PC-9 (cell line): ENCODE data around the gene NPEPL1. TPM values are rescaled to one million over a fixed set of nuclear protein-coding genes. Genes with fewer than 3 reads are reported as not detected.
A peak's percentile ranks its signal among the peaks of the same experiment; 100 is the strongest.

Experiments used
- BruUV-seq: library from RNA; stranded (reverse); fragments of 400-500 nt; replicated peaks from 2 replicates; lab custom pipeline; 2021; lab: Mats Ljungman, UMichigan
- CTCF ChIA-PET: fragments of 300-600 bp; sonication (Branson Sonifier 250); formaldehyde crosslinking; loops from one replicate; lab custom pipeline; 2022; ENCODE audit warnings: antibody characterized with exemption; lab: Charles Lee
- POLR2A ChIA-PET: fragments of 300-600 bp; sonication (Branson Sonifier 250); formaldehyde crosslinking; loops from one replicate; lab custom pipeline; 2022; ENCODE audit warnings: antibody characterized with exemption; ENCODE audit not compliant: unreplicated experiment; lab: Charles Lee
- DNase-seq, 2 experiments: peaks; one replicate each; pipeline versions ENCODE4 v3.0.0 to v3.0.0-alpha.2; 2015 to 2022; ENCODE audit warnings: mixed read lengths in 1 of 2
- H2AFZ ChIP-seq: fragments of 200-600 bp; sonication (generic); 2 replicates; pipeline ENCODE4 v1.8.1; 2017; ENCODE audit warnings: antibody characterized with exemption
- H3F3A ChIP-seq: fragments of 200-600 bp; sonication (generic); 2 replicates; pipeline ENCODE4 v1.8.1; 2017; ENCODE audit warnings: antibody characterized with exemption, mild to moderate bottlenecking, low read depth; ENCODE audit not compliant: insufficient read depth
- H3K27ac ChIP-seq: fragments of 200-600 bp; sonication (generic); 2 replicates; pipeline ENCODE4 v1.6.1; 2016; ENCODE audit warnings: mixed run types
- H3K27me3 ChIP-seq: fragments of 200-600 bp; sonication (generic); 2 replicates; pipeline ENCODE4 v1.6.1; 2016; ENCODE audit warnings: low read depth, mixed run types; ENCODE audit not compliant: insufficient read depth
- H3K36me3 ChIP-seq: fragments of 200-600 bp; sonication (generic); 2 replicates; pipeline ENCODE4 v1.6.1; 2016; ENCODE audit warnings: low read depth, mixed run types
- H3K4me1 ChIP-seq: fragments of 200-600 bp; sonication (generic); replicated peaks from 2 replicates; pipeline ENCODE4 v1.6.1; 2016; ENCODE audit warnings: mixed run types; ENCODE audit not compliant: insufficient read depth
- H3K4me2 ChIP-seq: fragments of 200-600 bp; sonication (generic); 2 replicates; pipeline ENCODE4 v1.6.1; 2017; ENCODE audit warnings: mixed run types
- H3K4me3 ChIP-seq: fragments of 200-600 bp; sonication (generic); 2 replicates; pipeline ENCODE4 v1.6.1; 2016; ENCODE audit warnings: mixed run types
- H3K79me2 ChIP-seq: fragments of 200-600 bp; sonication (generic); 2 replicates; pipeline ENCODE4 v1.6.1; 2017; ENCODE audit warnings: low read depth, mixed run types
- H3K9me2 ChIP-seq: fragments of 200-600 bp; sonication (generic); 2 replicates; pipeline ENCODE4 v1.8.1; 2017; ENCODE audit warnings: mild to moderate bottlenecking; ENCODE audit not compliant: insufficient read depth
- H3K9me3 ChIP-seq: fragments of 200-600 bp; sonication (generic); 2 replicates; pipeline ENCODE4 v1.8.1; 2016; ENCODE audit warnings: low read depth; ENCODE audit not compliant: insufficient read depth
- H4K20me1 ChIP-seq: fragments of 200-600 bp; sonication (generic); 2 replicates; pipeline ENCODE4 v1.8.1; 2017; ENCODE audit not compliant: insufficient read depth
- EZH2 ChIP-seq: fragments of 200-600 bp; sonication (generic); IDR thresholded peaks from 2 replicates; pipeline ENCODE4 v1.8.0; 2017; ENCODE audit warnings: antibody characterized with exemption, low read depth
- intact Hi-C: fragments of 100-400 bp; cut with micrococcal nuclease; formaldehyde crosslinking; loops from one replicate; pipeline ENCODE4 v1.10.0; 2022; ENCODE audit not compliant: unreplicated experiment
- total RNA-seq: library from RNA; stranded (reverse); gene quantifications from 2 replicates; pipeline ENCODE4 v1.2.3, GENCODE V29; 2021
- TF ChIP-seq, protein P1 (sequence below): fragments of 200-600 bp; sonication (generic); conservative IDR thresholded peaks from 2 replicates; pipeline ENCODE4 v1.6.1; 2017; ENCODE audit warnings: mixed run types, antibody characterized with exemption, mild to moderate bottlenecking, moderate library complexity

The NPEPL1 gene
- total RNA-seq, 1 experiment from 2014 or later, result 24.0 TPM

DNA sequence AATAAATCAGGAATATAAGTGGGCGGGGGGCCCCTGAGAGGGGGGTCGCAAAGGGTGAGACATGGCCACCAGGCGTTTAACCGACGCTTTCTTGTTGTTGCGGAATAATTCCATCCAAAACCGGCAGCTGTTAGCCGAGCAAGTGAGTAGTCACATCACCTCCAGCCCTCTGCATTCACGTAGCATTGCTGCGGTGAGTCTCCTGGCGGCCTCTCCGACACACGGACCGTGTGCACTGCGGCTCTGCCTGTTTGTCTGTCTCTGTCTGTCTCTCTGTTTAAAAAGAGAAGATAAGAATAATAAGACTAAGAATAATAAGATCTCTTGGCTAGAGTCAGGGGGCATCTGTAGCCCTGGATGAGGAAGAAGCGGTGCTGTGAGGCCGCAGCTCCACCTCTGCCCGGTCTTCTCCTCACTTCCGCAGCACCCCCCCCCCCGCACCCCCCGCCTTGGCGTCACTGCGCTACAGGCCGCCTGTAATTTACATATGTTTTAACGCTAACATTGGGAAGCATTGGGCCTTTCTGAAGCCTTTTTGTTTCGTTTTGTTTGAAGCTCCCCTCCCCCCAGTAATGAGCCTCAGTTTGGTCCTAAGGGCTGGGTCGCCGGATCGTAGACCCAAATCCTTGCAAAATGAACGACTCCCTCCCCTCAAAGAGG is 40.5 kb upstream of the NPEPL1 start:
- ChIA-PET CTCF (interaction anchor here (0.6 to 0.9 kb wide), 4 partner anchors 139 to 1329 kb away, joined by 3 to 15 read pairs (median 6); no protein-coding TSS in a partner anchor), POLR2A (interaction anchor here (0.6 to 1.1 kb wide), 3 partner anchors 178 to 310 kb away, joined by 3 to 15 read pairs (median 4); partner anchors contain the start of gene VAPB)
- Histone ChIP-seq H3K4me2 (peak overlapping the region; percentile 83), H2AFZ (peak overlapping the region; percentile 89), H3K27me3 (no peaks in the 10 kb centered on the region), H4K20me1 (peaks cover 35% of the 10 kb centered on the region), H3K27ac (peak overlapping the region; percentile 77), H3K4me1 (peaks cover 22% of the 10 kb centered on the region), H3K4me3 (peak overlapping the region; percentile 95), H3K36me3 (peaks cover 18% of the 10 kb centered on the region), H3F3A (peaks cover 12% of the 10 kb centered on the region), H3K9me2 (no peaks in the 10 kb centered on the region), H3K79me2 (peaks cover 60% of the 10 kb centered on the region), H3K9me3 (no peaks in the 10 kb centered on the region)
- no TSS peak for BruUV-seq
- intact Hi-C loops, result loop anchor here (1.0 to 10.0 kb wide), 5 partner anchors 137 to 415 kb away; partner anchors contain the start of genes APCDD1L, GNAS and GNAS-AS1
- TF ChIP-seq EZH2, result no peak
- TF ChIP-seq, protein P1, sequence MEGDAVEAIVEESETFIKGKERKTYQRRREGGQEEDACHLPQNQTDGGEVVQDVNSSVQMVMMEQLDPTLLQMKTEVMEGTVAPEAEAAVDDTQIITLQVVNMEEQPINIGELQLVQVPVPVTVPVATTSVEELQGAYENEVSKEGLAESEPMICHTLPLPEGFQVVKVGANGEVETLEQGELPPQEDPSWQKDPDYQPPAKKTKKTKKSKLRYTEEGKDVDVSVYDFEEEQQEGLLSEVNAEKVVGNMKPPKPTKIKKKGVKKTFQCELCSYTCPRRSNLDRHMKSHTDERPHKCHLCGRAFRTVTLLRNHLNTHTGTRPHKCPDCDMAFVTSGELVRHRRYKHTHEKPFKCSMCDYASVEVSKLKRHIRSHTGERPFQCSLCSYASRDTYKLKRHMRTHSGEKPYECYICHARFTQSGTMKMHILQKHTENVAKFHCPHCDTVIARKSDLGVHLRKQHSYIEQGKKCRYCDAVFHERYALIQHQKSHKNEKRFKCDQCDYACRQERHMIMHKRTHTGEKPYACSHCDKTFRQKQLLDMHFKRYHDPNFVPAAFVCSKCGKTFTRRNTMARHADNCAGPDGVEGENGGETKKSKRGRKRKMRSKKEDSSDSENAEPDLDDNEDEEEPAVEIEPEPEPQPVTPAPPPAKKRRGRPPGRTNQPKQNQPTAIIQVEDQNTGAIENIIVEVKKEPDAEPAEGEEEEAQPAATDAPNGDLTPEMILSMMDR, result no peak; the same call in 1 of the 2 replicates
- DNase-seq, result peak; percentile 40 to 51

DNA sequence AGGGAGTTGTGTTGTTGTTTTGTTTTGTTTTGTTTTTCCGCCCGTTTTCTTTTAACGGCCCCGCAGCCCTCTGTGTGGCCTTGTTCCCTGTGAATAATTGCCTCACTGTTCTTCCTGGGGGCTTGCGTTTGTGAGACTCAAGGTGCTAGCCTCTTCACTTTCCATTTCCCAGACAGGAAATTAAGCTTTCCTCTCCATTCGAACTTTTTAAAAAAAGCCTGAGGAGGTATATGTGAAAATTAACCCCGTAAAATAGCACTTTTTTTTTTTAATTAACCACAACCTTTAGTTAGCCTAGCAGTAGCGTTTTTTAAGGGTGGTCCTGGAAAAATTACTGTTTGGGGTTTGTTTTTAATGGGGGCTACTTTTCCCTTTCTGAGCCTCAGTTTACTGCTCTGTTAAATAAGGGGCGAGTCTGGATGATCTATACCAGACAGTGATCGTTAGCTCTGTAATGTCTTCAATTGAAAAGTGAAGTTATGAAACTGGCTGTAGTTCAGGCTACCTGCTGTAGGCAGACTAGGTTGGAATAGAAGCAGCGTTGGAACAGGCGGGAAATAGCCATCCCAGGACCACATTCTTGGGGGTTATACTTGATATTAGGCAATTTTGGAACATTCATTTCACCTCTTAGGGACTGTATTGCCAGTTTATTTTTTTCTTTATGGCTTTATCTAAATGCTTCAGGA is 39.9 kb upstream of the NPEPL1 start:
- TF ChIP-seq, protein P1, result no peak
- no peak for TF ChIP-seq EZH2
- peak overlapping the region; percentile 89 for H2AFZ ChIP-seq
- peak overlapping the region; percentile 95 for H3K4me3 ChIP-seq
- H3K27ac ChIP-seq, result peak overlapping the region; percentile 22; the same call in 1 of the 2 replicates
- DNase-seq, result no peak
- peaks cover 18% of the 10 kb centered on the region for H3K36me3 ChIP-seq
- intact Hi-C loops, result loop anchor here (5.0 to 10.0 kb wide), 4 partner anchors 168 to 415 kb away; partner anchors contain the start of genes GNAS and GNAS-AS1
- CTCF ChIA-PET, result interaction anchor here (0.6 to 0.9 kb wide), 4 partner anchors 140 to 1329 kb away, joined by 3 to 15 read pairs (median 6); no protein-coding TSS in a partner anchor
- H3K79me2 ChIP-seq, result peaks cover 67% of the 10 kb centered on the region
- peak overlapping the region; percentile 83 for H3K4me2 ChIP-seq
- BruUV-seq, result TSS peak; percentile 44
- H3K4me1 ChIP-seq, result peaks cover 22% of the 10 kb centered on the region
- peaks cover 38% of the 10 kb centered on the region for H4K20me1 ChIP-seq
- H3K9me3 ChIP-seq, result no peaks in the 10 kb centered on the region
- no peaks in the 10 kb centered on the region for H3K27me3 ChIP-seq
- POLR2A ChIA-PET, result no interaction called here
- peaks cover 12% of the 10 kb centered on the region for H3F3A ChIP-seq
- no peaks in the 10 kb centered on the region for H3K9me2 ChIP-seq

DNA sequence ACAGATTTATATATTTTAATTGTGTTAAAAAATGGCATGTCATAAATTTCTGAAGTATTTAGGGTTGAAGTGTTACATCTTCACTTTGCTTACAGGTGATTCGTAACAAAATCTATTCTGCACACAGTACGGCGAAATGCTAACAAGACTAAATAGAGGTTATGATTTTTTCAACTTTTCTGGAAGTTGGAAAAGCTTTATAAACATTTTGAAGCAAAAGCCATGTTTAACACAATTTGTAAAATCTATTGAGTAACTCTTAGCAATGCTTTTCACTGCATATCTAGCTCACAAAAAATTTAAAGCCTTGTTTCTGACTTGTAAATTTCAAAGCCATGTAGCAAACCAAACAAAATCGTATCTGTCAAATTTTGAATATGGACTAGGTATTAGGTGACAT is 38.3 kb upstream of the NPEPL1 start:
- Histone ChIP-seq H4K20me1 (peaks cover 53% of the 10 kb centered on the region), H3K4me3 (no peak overlapping the region), H3K36me3 (peaks cover 18% of the 10 kb centered on the region), H2AFZ (no peak overlapping the region), H3K9me2 (no peaks in the 10 kb centered on the region), H3K4me1 (peaks cover 30% of the 10 kb centered on the region), H3K4me2 (peak overlapping the region; percentile 83), H3K27me3 (no peaks in the 10 kb centered on the region), H3F3A (peaks cover 12% of the 10 kb centered on the region), H3K9me3 (no peaks in the 10 kb centered on the region), H3K27ac (no peak overlapping the region), H3K79me2 (peaks cover 83% of the 10 kb centered on the region)
- DNase-seq, result no peak
- TF ChIP-seq, protein P1, result no peak
- TF ChIP-seq EZH2, result no peak
- ChIA-PET POLR2A (no interaction called here), CTCF (interaction anchor here (0.7 kb wide), 1 partner anchor 213 kb away, joined by 3 read pairs; no protein-coding TSS in a partner anchor)
- intact Hi-C loops, result loop anchor here (5.0 to 10.0 kb wide), 4 partner anchors 170 to 417 kb away; partner anchors contain the start of genes GNAS and GNAS-AS1
- BruUV-seq, result no TSS peak
